SJSA1 (cell line): ENCODE results near the gene HPS4. TPM values are rescaled to one million over a fixed set of nuclear protein-coding genes. Genes with fewer than 3 reads are reported as not detected.
"Not testable (repeated sequence)": the region's sequence is repeated elsewhere in the genome, so short reads cannot be mapped to it uniquely, and the experiment has no call there.

Experiments
- DNase-seq, 2 experiments: peaks; one replicate each; pipeline ENCODE4 v3.0.0-alpha.2; 2015 to 2020; ENCODE audit warnings: low spot score in 2 of 2, low read depth in 1 of 2
- H3K27ac ChIP-seq: fragments of 250-450 bp; sonication (Bioruptor Pico); 2 replicates; pipeline ENCODE4 v1.5.1; 2020; ENCODE audit warnings: mild to moderate bottlenecking, moderate library complexity
- H3K27me3 ChIP-seq: fragments of 250-450 bp; sonication (Bioruptor Pico); replicated peaks from 2 replicates; pipeline ENCODE4 v1.5.1; 2020; ENCODE audit warnings: mild to moderate bottlenecking, moderate library complexity
- H3K36me3 ChIP-seq: fragments of 250-450 bp; sonication (Bioruptor Pico); 2 replicates; pipeline ENCODE4 v1.5.1; 2020; ENCODE audit warnings: mild to moderate bottlenecking
- H3K4me1 ChIP-seq: fragments of 250-450 bp; sonication (Bioruptor Pico); replicated peaks from 2 replicates; pipeline ENCODE4 v1.6.1; 2021; ENCODE audit warnings: mild to moderate bottlenecking
- H3K4me3 ChIP-seq: fragments of 250-450 bp; sonication (Bioruptor Pico); 2 replicates; pipeline ENCODE4 v1.5.1; 2020; ENCODE audit warnings: mild to moderate bottlenecking
- H3K9me3 ChIP-seq: fragments of 250-450 bp; sonication (Bioruptor Pico); replicated peaks from 2 replicates; pipeline ENCODE4 v1.5.1; 2020; ENCODE audit warnings: mild to moderate bottlenecking
- total RNA-seq: library from RNA; depleted of rRNA; stranded (reverse); fragments of >200 nt; shearing (Covaris generic); gene quantifications from 2 replicates; pipeline ENCODE4 v1.2.3, GENCODE V29; 2014; rRNA removed

HPS4 gene
- total RNA-seq = 28.9 and 29.5 TPM in 2 replicates

DNA sequence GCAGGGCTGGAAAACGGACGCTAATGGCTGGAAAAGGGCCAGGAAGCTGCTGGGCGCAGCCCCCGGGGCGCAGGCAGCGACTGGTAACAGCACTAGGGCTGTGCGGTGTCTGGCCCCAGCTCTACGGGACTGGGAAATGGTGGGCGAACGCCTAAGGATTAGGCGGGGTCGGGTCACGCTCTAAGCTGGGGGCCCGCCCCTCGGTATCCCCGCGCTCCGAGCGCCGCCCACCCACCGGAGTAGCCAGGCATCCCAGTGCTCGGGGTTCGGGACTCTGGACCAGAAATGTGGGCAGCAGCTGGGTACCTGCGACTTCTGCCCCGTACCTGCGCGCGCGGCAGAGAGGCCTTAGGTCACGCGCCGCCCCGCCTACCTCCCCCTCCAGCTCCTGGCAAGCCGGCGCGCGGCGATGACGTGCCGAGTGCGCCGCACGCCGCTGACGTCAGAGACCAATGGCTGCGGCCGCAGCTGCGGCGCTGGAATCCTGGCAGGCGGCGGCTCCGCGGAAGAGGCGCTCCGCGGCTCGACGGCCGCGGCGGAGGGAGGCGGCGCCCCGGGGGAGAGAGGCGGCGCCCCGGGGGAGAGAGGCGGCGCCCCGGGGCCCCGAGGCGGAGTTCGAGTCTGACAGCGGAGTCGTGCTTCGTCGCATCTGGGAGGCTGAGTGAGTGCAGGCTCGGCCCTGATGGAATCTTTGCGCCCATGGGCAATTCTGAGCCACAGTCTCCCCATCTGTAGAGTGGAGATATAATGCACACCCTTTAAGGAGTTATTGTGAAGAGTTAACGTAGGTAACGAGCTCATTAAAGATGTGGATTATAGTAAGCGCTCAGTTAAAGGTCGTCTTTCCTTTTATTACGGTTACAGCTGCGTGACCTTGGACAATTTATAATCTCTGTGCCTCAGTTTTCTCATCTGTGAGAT, at the start of gene HPS4, which contains the start of gene SRRD:
HPS4 (minus strand) TSS at position 345 of the 921 bp plus-strand sequence. CDS start 2,021 bp downstream, outside the sequence.
SRRD (plus strand) TSS at position 439 of the 921 bp plus-strand sequence; CDS start at position 453, 14 bp downstream.
- H3K4me1 ChIP-seq = peaks cover 14% of the 10 kb centered on the region
- peak; percentile 86 to 94 for DNase-seq
- no peaks in the 10 kb centered on the region for H3K27me3 ChIP-seq
- peaks cover 53% of the 10 kb centered on the region for H3K36me3 ChIP-seq
- peak within 1 kb of the TSS; percentile 89 for H3K27ac ChIP-seq
- H3K9me3 ChIP-seq = no peaks in the 10 kb centered on the region
- peak within 1 kb of the TSS; percentile 96 for H3K4me3 ChIP-seq

GRCh38 chr22:26529345-26529744, 45.8 kb upstream of the HPS4 start:
- DNase-seq = no peak
- H3K9me3 ChIP-seq = no peaks in the 10 kb centered on the region
- H3K27me3 ChIP-seq = no peaks in the 10 kb centered on the region
- no peak overlapping the region for H3K27ac ChIP-seq
- H3K4me1 ChIP-seq = 0 out of 2 replicates have a peak, but pooled peaks cover 5% of the 10 kb centered on the region
- no peak overlapping the region for H3K4me3 ChIP-seq
- H3K36me3 ChIP-seq = peaks cover 29% of the 10 kb centered on the region

DNA sequence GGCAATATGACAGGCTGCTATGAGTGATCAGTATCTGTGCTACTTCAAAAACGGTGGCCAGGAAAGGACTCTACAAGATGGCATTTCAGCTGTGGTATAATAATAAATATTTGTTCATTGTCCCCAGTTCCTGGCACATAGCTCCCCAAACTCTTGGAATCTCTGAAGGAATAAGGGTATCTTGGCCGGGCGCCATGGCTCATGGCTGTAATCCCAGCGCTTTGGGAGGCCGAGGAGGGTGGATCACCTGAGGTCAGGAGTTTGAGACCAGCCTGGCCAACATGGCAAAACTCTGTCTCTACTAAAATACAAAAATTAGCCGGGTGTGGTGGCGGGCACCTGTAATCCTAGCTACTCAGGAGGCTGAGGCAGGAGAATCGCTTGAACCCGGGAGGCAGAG, 44.9 kb upstream of the HPS4 start:
- H3K4me1 ChIP-seq, DNase-seq, H3K4me3 ChIP-seq, H3K9me3 ChIP-seq, H3K27me3 ChIP-seq, H3K27ac ChIP-seq: not testable (repeated sequence)
- peaks cover 29% of the 10 kb centered on the region for H3K36me3 ChIP-seq

GRCh38 chr22:26527574-26528465, 44.2 kb upstream of the HPS4 start:
- Histone ChIP-seq H3K4me1 (0 out of 2 replicates have a peak, but pooled peaks cover 2% of the 10 kb centered on the region), H3K36me3 (peaks cover 29% of the 10 kb centered on the region), H3K9me3 (no peaks in the 10 kb centered on the region), H3K27ac (no peak overlapping the region), H3K27me3 (no peaks in the 10 kb centered on the region), H3K4me3 (no peak overlapping the region)
- no peak for DNase-seq

DNA sequence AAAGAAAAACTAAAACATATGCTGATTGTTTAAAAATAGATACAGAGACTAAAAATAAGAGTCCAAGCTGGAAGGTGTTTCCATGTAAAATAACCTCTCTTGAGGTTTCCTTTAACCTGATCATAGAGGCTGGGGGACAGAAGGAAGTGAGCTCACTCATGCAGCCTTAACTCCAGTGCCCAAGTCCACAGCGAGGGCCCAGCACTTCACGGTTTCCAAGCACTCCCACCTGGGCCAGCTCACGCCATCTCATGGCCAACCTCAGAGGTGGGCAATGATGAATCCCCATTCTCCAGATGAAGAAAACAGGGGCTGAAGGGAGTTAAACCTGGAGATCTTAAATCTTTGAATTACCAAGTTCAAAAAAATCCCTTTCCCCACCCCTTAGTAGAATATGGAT, 43.6 kb upstream of the HPS4 start:
- Histone ChIP-seq H3K4me3 (no peak overlapping the region), H3K27ac (no peak overlapping the region)

GRCh38 chr22:26525946-26526564, 42.5 kb upstream of the HPS4 start:
- H3K4me1 ChIP-seq = no peaks in the 10 kb centered on the region
- no peak overlapping the region for H3K4me3 ChIP-seq
- no peaks in the 10 kb centered on the region for H3K27me3 ChIP-seq
- no peak for DNase-seq
- peaks cover 26% of the 10 kb centered on the region for H3K36me3 ChIP-seq
- no peak overlapping the region for H3K27ac ChIP-seq
- no peaks in the 10 kb centered on the region for H3K9me3 ChIP-seq

More for the DNA sequence above, 43.6 kb upstream of the HPS4 start:
- no peaks in the 10 kb centered on the region for H3K27me3 ChIP-seq
- no peaks in the 10 kb centered on the region for H3K9me3 ChIP-seq
- H3K36me3 ChIP-seq = peaks cover 29% of the 10 kb centered on the region
- H3K4me1 ChIP-seq = no peaks in the 10 kb centered on the region
- no peak for DNase-seq

DNA sequence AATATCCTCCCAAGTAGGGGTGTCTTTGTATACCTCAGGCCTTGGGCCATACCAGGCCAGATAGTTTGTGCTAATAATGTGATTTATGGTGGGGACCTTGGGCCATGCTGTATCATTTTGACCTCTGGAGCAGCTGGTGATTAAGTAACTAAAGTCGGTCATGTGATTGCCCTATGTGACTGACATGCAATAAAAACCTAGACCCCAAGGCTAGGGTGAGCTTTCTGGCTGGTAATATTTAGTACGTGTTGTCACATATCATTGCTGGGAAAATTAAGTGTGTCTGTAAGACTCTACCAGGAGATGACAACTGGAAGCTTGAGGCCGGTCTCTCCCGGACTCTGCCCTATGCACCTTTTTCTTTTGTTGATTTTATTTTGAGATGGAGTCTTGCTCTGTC, 41.3 kb upstream of the HPS4 start:
- Histone ChIP-seq H3K36me3 (peaks cover 24% of the 10 kb centered on the region), H3K4me1 (no peaks in the 10 kb centered on the region)

GRCh38 chr22:26522592-26522991, 39.0 kb upstream of the HPS4 start:
- Histone ChIP-seq H3K4me3 (no peak overlapping the region), H3K9me3 (no peaks in the 10 kb centered on the region)

More for the DNA sequence above, 41.3 kb upstream of the HPS4 start:
- no peak for DNase-seq
- H3K27me3 ChIP-seq = no peaks in the 10 kb centered on the region
- no peak overlapping the region for H3K27ac ChIP-seq
- H3K9me3 ChIP-seq = no peaks in the 10 kb centered on the region
- H3K4me3 ChIP-seq = no peak overlapping the region

GRCh38 chr22:26522012-26522411, 38.4 kb upstream of the HPS4 start:
- H3K36me3 ChIP-seq = peaks cover 9% of the 10 kb centered on the region
- no peaks in the 10 kb centered on the region for H3K4me1 ChIP-seq
- no peaks in the 10 kb centered on the region for H3K27me3 ChIP-seq
- no peak for DNase-seq
- no peaks in the 10 kb centered on the region for H3K9me3 ChIP-seq
- H3K4me3 ChIP-seq = no peak overlapping the region
- H3K27ac ChIP-seq = no peak overlapping the region

More at GRCh38 chr22:26522592-26522991, 39.0 kb upstream of the HPS4 start:
- DNase-seq = no peak
- Histone ChIP-seq H3K4me1 (no peaks in the 10 kb centered on the region), H3K36me3 (peaks cover 13% of the 10 kb centered on the region), H3K27me3 (no peaks in the 10 kb centered on the region), H3K27ac (no peak overlapping the region)

DNA sequence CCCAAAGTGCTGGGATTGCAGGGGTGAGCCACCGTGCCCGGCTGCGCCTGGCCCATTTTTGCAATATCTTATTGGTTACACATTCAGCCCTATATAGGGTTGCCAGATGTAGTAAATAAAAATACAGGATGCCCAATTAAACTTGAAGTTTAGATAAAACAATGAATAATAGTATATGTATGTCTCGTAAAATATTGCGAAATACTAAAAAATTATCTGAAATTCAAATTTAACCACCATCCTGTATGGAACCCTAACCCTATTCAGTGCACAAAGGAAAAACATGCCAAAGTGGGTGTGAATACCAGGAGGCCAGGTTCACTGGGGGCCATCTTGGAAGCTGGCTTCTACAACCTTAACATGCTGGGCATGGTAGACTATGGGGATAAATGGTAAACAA, 33.8 kb upstream of the HPS4 start:
- DNase-seq = no peak
- H3K27ac ChIP-seq = no peak overlapping the region
- H3K9me3 ChIP-seq = no peaks in the 10 kb centered on the region
- H3K4me3 ChIP-seq = no peak overlapping the region
- H3K36me3 ChIP-seq = no peaks in the 10 kb centered on the region
- H3K27me3 ChIP-seq = no peaks in the 10 kb centered on the region
- peaks cover 7% of the 10 kb centered on the region; the same call in 1 of the 2 replicates for H3K4me1 ChIP-seq

DNA sequence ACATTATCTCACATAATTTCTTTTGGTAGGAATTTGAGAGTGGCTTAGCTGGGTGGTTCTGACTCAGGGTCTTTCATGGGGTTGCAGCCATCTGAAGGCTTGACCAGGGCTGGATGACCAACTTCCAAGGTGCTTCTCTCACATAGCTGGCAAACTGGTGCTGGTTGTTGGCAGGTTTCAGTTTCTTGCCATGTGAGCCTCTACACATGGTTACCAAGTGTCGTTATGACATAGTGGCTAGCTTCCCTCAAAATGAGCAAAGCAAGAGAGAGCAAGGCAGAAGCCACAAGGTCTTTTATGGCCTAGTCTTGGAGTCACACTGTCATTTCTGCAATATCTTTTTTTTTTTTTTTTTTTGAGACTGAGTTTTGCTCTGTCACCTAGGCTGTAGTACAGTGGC, 32.9 kb upstream of the HPS4 start:
- no peak overlapping the region for H3K27ac ChIP-seq
- H3K27me3 ChIP-seq = no peaks in the 10 kb centered on the region
- no peaks in the 10 kb centered on the region for H3K9me3 ChIP-seq
- peaks cover 8% of the 10 kb centered on the region for H3K4me1 ChIP-seq
- no peaks in the 10 kb centered on the region for H3K36me3 ChIP-seq
- DNase-seq = no peak
- H3K4me3 ChIP-seq = no peak overlapping the region

DNA sequence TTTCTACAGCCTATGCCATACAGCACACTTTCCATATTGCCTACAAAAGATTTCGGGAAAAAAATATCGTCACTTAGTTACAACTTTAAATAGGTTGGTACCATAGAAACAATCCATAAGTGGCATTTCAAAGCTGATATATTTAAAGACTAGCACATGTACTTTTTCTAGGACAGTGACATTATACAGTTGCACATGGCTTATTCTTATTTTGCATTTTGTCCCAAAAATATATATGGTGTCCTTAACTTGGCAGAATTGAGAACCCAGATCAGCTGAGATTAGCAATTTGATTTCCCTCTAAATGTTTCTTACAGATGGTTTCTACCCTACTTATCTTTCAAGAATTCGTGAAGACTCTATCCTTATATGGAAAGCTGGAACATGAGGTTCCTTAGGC, 32.3 kb upstream of the HPS4 start:
- no peak for DNase-seq
- Histone ChIP-seq H3K9me3 (no peaks in the 10 kb centered on the region), H3K4me3 (no peak overlapping the region), H3K27me3 (no peaks in the 10 kb centered on the region), H3K36me3 (no peaks in the 10 kb centered on the region; the same call in 1 of the 2 replicates), H3K4me1 (peaks cover 13% of the 10 kb centered on the region), H3K27ac (no peak overlapping the region)

DNA sequence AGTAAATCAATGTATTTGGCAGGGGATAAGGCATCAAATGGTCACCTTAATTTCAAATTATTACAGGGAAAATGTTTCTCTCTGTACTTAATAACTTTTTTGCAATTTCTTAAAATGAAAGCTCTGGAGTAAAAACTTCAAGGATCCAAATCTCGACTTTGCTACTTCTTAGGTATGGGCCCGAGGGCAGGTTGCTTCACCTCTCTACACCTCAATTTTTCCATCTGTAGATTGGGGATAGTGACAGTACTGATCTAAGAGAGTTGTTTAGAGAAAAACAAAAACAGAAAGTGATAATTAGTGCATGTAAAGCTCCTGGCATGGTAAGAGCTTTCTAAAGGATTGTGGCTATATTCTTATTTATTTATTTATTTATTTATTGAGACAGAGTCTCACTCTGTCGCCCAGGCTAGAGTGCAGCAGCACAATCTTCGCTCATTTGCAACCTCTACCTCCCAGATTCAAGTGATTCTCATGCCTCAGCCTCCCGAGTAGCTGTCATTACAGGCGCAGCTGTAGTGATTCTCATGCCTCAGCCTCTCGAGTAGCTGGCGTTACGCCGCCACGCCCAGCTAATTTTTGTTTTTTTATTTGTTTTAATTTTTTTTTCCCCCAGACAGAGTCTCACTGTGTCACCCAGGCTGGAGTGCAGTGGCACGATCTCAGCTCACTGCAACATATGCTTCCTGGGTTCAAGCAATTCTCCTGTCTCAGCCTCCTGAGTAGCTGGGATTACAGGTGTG, 31.0 kb upstream of the HPS4 start:
- no peak overlapping the region for H3K4me3 ChIP-seq
- no peaks in the 10 kb centered on the region for H3K9me3 ChIP-seq
- peaks cover 13% of the 10 kb centered on the region for H3K36me3 ChIP-seq
- no peaks in the 10 kb centered on the region for H3K27me3 ChIP-seq
- no peak for DNase-seq
- H3K4me1 ChIP-seq = peaks cover 13% of the 10 kb centered on the region
- no peak overlapping the region for H3K27ac ChIP-seq
